Measurements from ENCODE around the gene PDPK1. TPM values are rescaled to one million over a fixed set of nuclear protein-coding genes. Genes with fewer than 3 reads are reported as not detected.

PDPK1 gene
- total and polyA plus RNA-seq, 4 donors: 12.1 to 28.1 (median 18.2) TPM

DNA sequence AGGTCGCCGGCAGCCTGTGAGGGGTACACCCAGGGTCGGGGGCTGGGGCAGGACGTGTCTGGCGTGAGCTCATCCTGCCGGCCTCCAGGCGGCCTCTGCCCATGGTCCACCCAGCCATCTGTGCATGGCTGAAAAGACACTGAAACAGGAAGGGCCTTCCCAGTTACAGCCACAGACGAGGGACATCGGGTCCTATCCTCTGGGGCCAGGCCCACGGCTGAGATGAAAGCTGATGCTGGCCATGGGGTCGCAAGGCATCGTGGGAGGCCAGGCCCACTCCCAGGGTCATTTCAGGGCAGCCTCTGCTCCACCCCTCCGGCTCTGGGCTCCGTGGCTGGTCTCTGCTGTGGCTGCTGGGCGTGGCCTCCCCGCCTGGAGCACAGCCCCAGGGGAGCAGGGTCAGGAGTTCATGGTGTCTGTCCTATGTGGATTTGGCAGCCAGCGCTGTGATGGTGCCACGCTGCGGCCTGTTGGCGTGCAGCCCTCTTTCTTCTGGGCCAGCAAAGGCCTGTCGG lies 40.6 kb upstream of the PDPK1 start:
- peak; percentile 84 for TF ChIP-seq SP1 (IDR thresholded peaks at IDR 0.05)
- TF ChIP-seq, protein P1, sequence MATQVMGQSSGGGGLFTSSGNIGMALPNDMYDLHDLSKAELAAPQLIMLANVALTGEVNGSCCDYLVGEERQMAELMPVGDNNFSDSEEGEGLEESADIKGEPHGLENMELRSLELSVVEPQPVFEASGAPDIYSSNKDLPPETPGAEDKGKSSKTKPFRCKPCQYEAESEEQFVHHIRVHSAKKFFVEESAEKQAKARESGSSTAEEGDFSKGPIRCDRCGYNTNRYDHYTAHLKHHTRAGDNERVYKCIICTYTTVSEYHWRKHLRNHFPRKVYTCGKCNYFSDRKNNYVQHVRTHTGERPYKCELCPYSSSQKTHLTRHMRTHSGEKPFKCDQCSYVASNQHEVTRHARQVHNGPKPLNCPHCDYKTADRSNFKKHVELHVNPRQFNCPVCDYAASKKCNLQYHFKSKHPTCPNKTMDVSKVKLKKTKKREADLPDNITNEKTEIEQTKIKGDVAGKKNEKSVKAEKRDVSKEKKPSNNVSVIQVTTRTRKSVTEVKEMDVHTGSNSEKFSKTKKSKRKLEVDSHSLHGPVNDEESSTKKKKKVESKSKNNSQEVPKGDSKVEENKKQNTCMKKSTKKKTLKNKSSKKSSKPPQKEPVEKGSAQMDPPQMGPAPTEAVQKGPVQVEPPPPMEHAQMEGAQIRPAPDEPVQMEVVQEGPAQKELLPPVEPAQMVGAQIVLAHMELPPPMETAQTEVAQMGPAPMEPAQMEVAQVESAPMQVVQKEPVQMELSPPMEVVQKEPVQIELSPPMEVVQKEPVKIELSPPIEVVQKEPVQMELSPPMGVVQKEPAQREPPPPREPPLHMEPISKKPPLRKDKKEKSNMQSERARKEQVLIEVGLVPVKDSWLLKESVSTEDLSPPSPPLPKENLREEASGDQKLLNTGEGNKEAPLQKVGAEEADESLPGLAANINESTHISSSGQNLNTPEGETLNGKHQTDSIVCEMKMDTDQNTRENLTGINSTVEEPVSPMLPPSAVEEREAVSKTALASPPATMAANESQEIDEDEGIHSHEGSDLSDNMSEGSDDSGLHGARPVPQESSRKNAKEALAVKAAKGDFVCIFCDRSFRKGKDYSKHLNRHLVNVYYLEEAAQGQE (IDR thresholded peaks at IDR 0.05): peak; percentile 17
- TF ChIP-seq NR2F2 (IDR thresholded peaks at IDR 0.05): peak; percentile 83
- TF ChIP-seq, protein P2, sequence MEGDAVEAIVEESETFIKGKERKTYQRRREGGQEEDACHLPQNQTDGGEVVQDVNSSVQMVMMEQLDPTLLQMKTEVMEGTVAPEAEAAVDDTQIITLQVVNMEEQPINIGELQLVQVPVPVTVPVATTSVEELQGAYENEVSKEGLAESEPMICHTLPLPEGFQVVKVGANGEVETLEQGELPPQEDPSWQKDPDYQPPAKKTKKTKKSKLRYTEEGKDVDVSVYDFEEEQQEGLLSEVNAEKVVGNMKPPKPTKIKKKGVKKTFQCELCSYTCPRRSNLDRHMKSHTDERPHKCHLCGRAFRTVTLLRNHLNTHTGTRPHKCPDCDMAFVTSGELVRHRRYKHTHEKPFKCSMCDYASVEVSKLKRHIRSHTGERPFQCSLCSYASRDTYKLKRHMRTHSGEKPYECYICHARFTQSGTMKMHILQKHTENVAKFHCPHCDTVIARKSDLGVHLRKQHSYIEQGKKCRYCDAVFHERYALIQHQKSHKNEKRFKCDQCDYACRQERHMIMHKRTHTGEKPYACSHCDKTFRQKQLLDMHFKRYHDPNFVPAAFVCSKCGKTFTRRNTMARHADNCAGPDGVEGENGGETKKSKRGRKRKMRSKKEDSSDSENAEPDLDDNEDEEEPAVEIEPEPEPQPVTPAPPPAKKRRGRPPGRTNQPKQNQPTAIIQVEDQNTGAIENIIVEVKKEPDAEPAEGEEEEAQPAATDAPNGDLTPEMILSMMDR (IDR thresholded peaks at IDR 0.05; ENCODE audit: low read depth, low read length, missing input control): no peak
- peak; percentile 89 to 96 for TF ChIP-seq RXRA (IDR thresholded peaks at IDR 0.05)
- peak; percentile 6 for TF ChIP-seq FOXA2 (IDR thresholded peaks at IDR 0.05)
- TF ChIP-seq YY1 (IDR thresholded peaks at IDR 0.05): peak; percentile 63
- TF ChIP-seq, protein P3, sequence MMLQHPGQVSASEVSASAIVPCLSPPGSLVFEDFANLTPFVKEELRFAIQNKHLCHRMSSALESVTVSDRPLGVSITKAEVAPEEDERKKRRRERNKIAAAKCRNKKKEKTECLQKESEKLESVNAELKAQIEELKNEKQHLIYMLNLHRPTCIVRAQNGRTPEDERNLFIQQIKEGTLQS (IDR thresholded peaks at IDR 0.05): no peak
- peak; percentile 62 to 72 for TF ChIP-seq HNF4A (conservative IDR thresholded peaks at IDR 0.05)
- peak in 1 of 2 donors; percentile 21 for TF ChIP-seq GABPA (IDR thresholded peaks at IDR 0.05 in 1 of 2, conservative IDR thresholded peaks at IDR 0.05 in 1 of 2)
- peak; percentile 67 to 74 for TF ChIP-seq RAD21 (IDR thresholded peaks at IDR 0.05)
- TF ChIP-seq FOXA1 (IDR thresholded peaks at IDR 0.05): no peak
- Histone ChIP-seq H3K4me1 (ENCODE audit: control insufficient read depth in 4 of 4, insufficient read depth in 4 of 4, low read length in 3 of 4) (peaks cover 18 to 44% (median 31%) of the 10 kb centered on the region in 4 donors), H3K36me3 (ENCODE audit: control insufficient read depth in 4 of 4, insufficient read depth in 3 of 4, low read depth in 1 of 4, low read length in 3 of 4) (peaks cover 0 to 9% (median under 1%) of the 10 kb centered on the region in 4 donors), H3K27ac (ENCODE audit: low read depth in 1 of 2, low read length in 2 of 2) (peak overlapping the region in 1 of 2 donors; percentile 48), H3K9me3 (ENCODE audit: control insufficient read depth in 4 of 4, low read length in 3 of 4) (no peaks in the 10 kb centered on the region), H3K27me3 (ENCODE audit: control insufficient read depth in 4 of 4, insufficient read depth in 4 of 4, low read length in 3 of 4) (no peaks in the 10 kb centered on the region), H3K9ac (ENCODE audit: low read depth in 1 of 2, low read length in 2 of 2) (peak overlapping the region in 1 of 2 donors; percentile 58), H3K4me3 (ENCODE audit: low read depth in 1 of 3, low read length in 3 of 3) (no peak overlapping the region)
- DNase-seq (ENCODE audit: low spot score): no peak
- 37% methylated on average over 21 of the region's 21 CpGs for WGBS

GRCh38 chr16:2497695-2498484 lies 39.9 kb upstream of the PDPK1 start:
- H3K36me3 ChIP-seq (ENCODE audit: control insufficient read depth in 4 of 4, insufficient read depth in 3 of 4, low read depth in 1 of 4, low read length in 3 of 4): peaks cover 0 to 9% (median under 1%) of the 10 kb centered on the region in 4 donors
- no peak overlapping the region for H3K4me3 ChIP-seq (ENCODE audit: low read depth in 1 of 3, low read length in 3 of 3)
- peaks cover 18 to 49% (median 36%) of the 10 kb centered on the region in 4 donors for H3K4me1 ChIP-seq (ENCODE audit: control insufficient read depth in 4 of 4, insufficient read depth in 4 of 4, low read length in 3 of 4)
- WGBS: 78% methylated on average over 26 of the region's 26 CpGs
- no peaks in the 10 kb centered on the region for H3K9me3 ChIP-seq (ENCODE audit: control insufficient read depth in 4 of 4, low read length in 3 of 4)
- H3K27ac ChIP-seq (ENCODE audit: low read depth in 1 of 2, low read length in 2 of 2): peak overlapping the region; percentile 14 to 48
- no peak for DNase-seq (ENCODE audit: low spot score)
- H3K9ac ChIP-seq (ENCODE audit: low read depth in 1 of 2, low read length in 2 of 2): peak overlapping the region; percentile 25 to 58
- H3K27me3 ChIP-seq (ENCODE audit: control insufficient read depth in 4 of 4, insufficient read depth in 4 of 4, low read length in 3 of 4): no peaks in the 10 kb centered on the region
- no peak for TF ChIP-seq RXRA (IDR thresholded peaks at IDR 0.05)
- TF ChIP-seq, protein P1 (IDR thresholded peaks at IDR 0.05): no peak
- no peak for TF ChIP-seq EGR1 (IDR thresholded peaks at IDR 0.05; ENCODE audit: low read depth in 2 of 2)
- TF ChIP-seq HNF4G (IDR thresholded peaks at IDR 0.05): no peak
- no peak for TF ChIP-seq TAF1 (conservative IDR thresholded peaks at IDR 0.05)
- TF ChIP-seq, protein P2 (IDR thresholded peaks at IDR 0.05; ENCODE audit: low read depth, low read length, missing input control): no peak
- TF ChIP-seq, protein P4, sequence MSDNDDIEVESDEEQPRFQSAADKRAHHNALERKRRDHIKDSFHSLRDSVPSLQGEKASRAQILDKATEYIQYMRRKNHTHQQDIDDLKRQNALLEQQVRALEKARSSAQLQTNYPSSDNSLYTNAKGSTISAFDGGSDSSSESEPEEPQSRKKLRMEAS (IDR thresholded peaks at IDR 0.05): no peak
- no peak for TF ChIP-seq NR2F2 (IDR thresholded peaks at IDR 0.05)
- TF ChIP-seq, protein P3 (IDR thresholded peaks at IDR 0.05): no peak
- no peak for TF ChIP-seq JUND (IDR thresholded peaks at IDR 0.05)
- no peak for TF ChIP-seq GABPA (IDR thresholded peaks at IDR 0.05 in 1 of 2, conservative IDR thresholded peaks at IDR 0.05 in 1 of 2)
- no peak for TF ChIP-seq SP1 (IDR thresholded peaks at IDR 0.05)
- no peak for TF ChIP-seq RAD21 (IDR thresholded peaks at IDR 0.05)
- TF ChIP-seq HNF4A (conservative IDR thresholded peaks at IDR 0.05): no peak
- no peak for TF ChIP-seq YY1 (IDR thresholded peaks at IDR 0.05)
